Endothelial cell of umbilical vein (primary cell): ENCODE measurements around the gene EFCC1. TPM values are rescaled to one million over a fixed set of nuclear protein-coding genes. Genes with fewer than 3 reads are reported as not detected.

Experiments
- BruUV-seq: library from RNA; stranded (reverse); fragments of 400-500 nt; replicated peaks from 2 replicates; lab custom pipeline; 2021; lab: Mats Ljungman, UMichigan
- CTCF ChIA-PET: fragments of 300-600, 350-600 bp; sonication (Branson Sonifier 250); formaldehyde crosslinking; loops from one replicate; lab custom pipeline; 2021; ENCODE audit warnings: antibody characterized with exemption, inconsistent platforms; lab: Charles Lee
- POLR2A ChIA-PET: fragments of 300-600, 350-600 bp; sonication (Branson Sonifier 250); formaldehyde crosslinking; loops from one replicate; lab custom pipeline; 2021; ENCODE audit warnings: antibody characterized with exemption, inconsistent platforms; lab: Charles Lee
- DNase-seq: peaks from one replicate; pipeline ENCODE4 v3.0.0-alpha.2; 2011; ENCODE audit warnings: low read depth, low spot score
- FAIRE-seq: peaks from 2 replicates; lab custom pipeline; 2011; peaks lifted over from hg19 to GRCh38; lab: Jason Lieb, UNC
- H2AFZ ChIP-seq: 2 replicates; pipeline ENCODE4 v1.6.0; 2012; ENCODE audit warnings: low read depth, low read length, control low read depth, inconsistent platforms
- H3K27ac ChIP-seq: 2 replicates; pipeline ENCODE4 v1.5.1; 2011; ENCODE audit warnings: low read depth, mild to moderate bottlenecking, control low read depth, low read length, moderate library complexity; ENCODE audit not compliant: insufficient read depth
- H3K27me3 ChIP-seq, 2 experiments: 2 replicates each; pipeline versions ENCODE4 v1.6.0 to v1.6.1; 2011; ENCODE audit warnings: low read length in 2 of 2, mixed read lengths in 1 of 2; ENCODE audit not compliant: control insufficient read depth in 2 of 2, insufficient read depth in 2 of 2
- H3K36me3 ChIP-seq, 2 experiments: 2 replicates in 1 of 2; 3 replicates in 1 of 2; pipeline ENCODE4 v1.5.1; 2011; ENCODE audit warnings: low read length in 2 of 2, mild to moderate bottlenecking in 1 of 2, moderate library complexity in 1 of 2; ENCODE audit not compliant: control insufficient read depth in 2 of 2, insufficient read depth in 2 of 2; ENCODE audit errors: extremely low read depth in 1 of 2
- H3K4me1 ChIP-seq: 3 replicates; pipeline ENCODE4 v1.5.1; 2011; ENCODE audit warnings: mild to moderate bottlenecking, low read length; ENCODE audit not compliant: control insufficient read depth, insufficient read depth; ENCODE audit errors: extremely low read depth
- H3K4me2 ChIP-seq: 2 replicates; pipeline ENCODE4 v1.6.1; 2011; ENCODE audit warnings: low read length, control low read depth, mixed read lengths; ENCODE audit not compliant: insufficient read depth
- H3K4me3 ChIP-seq, 3 experiments: fragments of 200-600 bp in 1 of 3; sonication (generic), shearing (Covaris generic) in 1 of 3; replicated peaks in 1 of 3; 2 replicates each; pipeline ENCODE4 v1.5.1; 2011 to 2016; ENCODE audit warnings: control low read depth in 3 of 3, low read length in 3 of 3, mild to moderate bottlenecking in 2 of 3, inconsistent platforms in 1 of 3, low read depth in 1 of 3, moderate library complexity in 1 of 3; ENCODE audit not compliant: insufficient read depth in 1 of 3
- H3K79me2 ChIP-seq: 2 replicates; pipeline ENCODE4 v1.6.0; 2012; ENCODE audit warnings: low read length, inconsistent platforms; ENCODE audit not compliant: control insufficient read depth, insufficient read depth
- H3K9ac ChIP-seq: replicated peaks from 2 replicates; pipeline ENCODE3; 2011; ENCODE audit warnings: low read length, control low read depth; ENCODE audit not compliant: insufficient read depth; ENCODE audit errors: extremely low read depth
- H3K9me1 ChIP-seq: replicated peaks from 3 replicates; pipeline ENCODE4 v1.6.0; 2011; ENCODE audit warnings: mild to moderate bottlenecking, low read length; ENCODE audit not compliant: control insufficient read depth, insufficient read depth; ENCODE audit errors: extremely low read depth
- H3K9me3 ChIP-seq: replicated peaks from 2 replicates; pipeline ENCODE4 v1.5.1; 2012; ENCODE audit warnings: low read length, inconsistent platforms; ENCODE audit not compliant: control insufficient read depth, insufficient read depth
- H4K20me1 ChIP-seq: replicated peaks from 2 replicates; pipeline ENCODE3; 2011; ENCODE audit warnings: mild to moderate bottlenecking, low read length; ENCODE audit not compliant: control insufficient read depth, insufficient read depth; ENCODE audit errors: extremely low read depth
- CTCF ChIP-seq, 2 donors: IDR thresholded peaks; 1 replicate in 1 of 2; 2 replicates in 1 of 2; pipeline ENCODE4 v1.5.1; 2011; ENCODE audit warnings: low read length in 2 of 2, mild to moderate bottlenecking in 2 of 2, moderate library complexity in 2 of 2, control low read depth in 1 of 2, inconsistent platforms in 1 of 2, low read depth in 1 of 2; ENCODE audit not compliant: insufficient read depth in 1 of 2; ENCODE audit errors: extremely low read depth in 1 of 2
- EZH2 ChIP-seq: IDR thresholded peaks from 2 replicates; pipeline ENCODE4 v1.6.1; 2012; ENCODE audit warnings: borderline replicate concordance, low read depth, mild to moderate bottlenecking, moderate library complexity, low read length, inconsistent platforms; ENCODE audit not compliant: severe bottlenecking
- FOS ChIP-seq: IDR thresholded peaks from 2 replicates; pipeline ENCODE4 v1.6.1; 2011; ENCODE audit warnings: mild to moderate bottlenecking, low read length, moderate library complexity, borderline replicate concordance; ENCODE audit not compliant: insufficient read depth
- GATA2 ChIP-seq: IDR thresholded peaks from 2 replicates; pipeline ENCODE4 v1.7.0; 2011; ENCODE audit warnings: low read depth, mild to moderate bottlenecking, moderate library complexity, mixed read lengths, low read length; ENCODE audit not compliant: insufficient read length, insufficient read depth
- JUN ChIP-seq: IDR thresholded peaks from 2 replicates; pipeline ENCODE4 v1.6.1; 2011; ENCODE audit warnings: borderline replicate concordance, low read depth; ENCODE audit not compliant: insufficient read length, insufficient read depth
- MAX ChIP-seq: IDR thresholded peaks from 2 replicates; pipeline ENCODE4 v1.6.1; 2011; ENCODE audit not compliant: insufficient read depth, insufficient read length
- MYC ChIP-seq: IDR thresholded peaks from one replicate; pipeline ENCODE4 v1.6.1; 2011; ENCODE audit warnings: mild to moderate bottlenecking, low read depth, low read length
- POLR2A ChIP-seq: IDR thresholded peaks from 2 replicates; pipeline ENCODE4 v1.6.1; 2012; ENCODE audit warnings: low read depth, mild to moderate bottlenecking, control low read depth, low read length
- POLR2AphosphoS5 ChIP-seq: IDR thresholded peaks from 2 replicates; pipeline ENCODE4 v1.6.1; 2012; ENCODE audit warnings: low read depth, mild to moderate bottlenecking, control low read depth, low read length, moderate library complexity; ENCODE audit not compliant: insufficient read depth
- dilution Hi-C: fragments of 300-500 bp; cut with MboI; formaldehyde crosslinking; loops from one replicate; pipeline ENCODE4 v1.15.0; 2019; ENCODE audit warnings: low sequenced_read_pairs; ENCODE audit not compliant: extremely low pct_ligation_motif_present
- intact Hi-C: fragments of 100-400 bp; cut with micrococcal nuclease; formaldehyde crosslinking; loops from one replicate; pipeline ENCODE4 v1.10.0; 2022
- polyA plus RNA-seq, 4 experiments: library from polyadenylated mRNA; depleted of rRNA in 3 of 4; stranded (reverse) in 3 of 4; unstranded in 1 of 4; fragments of >200 nt; gene quantifications; 2 replicates each; pipeline versions ENCODE4 v1.2.1 to v1.2.3, GENCODE V29; 2011 to 2012; ENCODE audit warnings: missing spikeins in 1 of 4
- total RNA-seq: library from RNA; stranded (reverse); gene quantifications from 2 replicates; pipeline ENCODE4 v1.2.3, GENCODE V29; 2021

The EFCC1 gene
- total and polyA plus RNA-seq, 2 donors (not counting 3 experiments of a cell fraction or from before 2014, with no cell fraction given), result 0.73 to 1.3 TPM

- peak overlapping the region; percentile 86 for H3K27ac ChIP-seq
- no peak overlapping the region for H3K4me2 ChIP-seq
- no TSS peak for BruUV-seq
- H3K36me3 ChIP-seq, result no peaks in the 10 kb centered on the region
- dilution Hi-C loops (no loop called here), intact Hi-C loops (loop anchor here (1.0 to 2.0 kb wide), 3 partner anchors 10 to 14 kb away; partner anchors contain the start of gene EFCC1)
- DNase-seq (no peak), FAIRE-seq (peak; percentile 31)
- H3K4me3 ChIP-seq, result no peak overlapping the region
- H3K79me2 ChIP-seq, result no peaks in the 10 kb centered on the region
- no peak for TF ChIP-seq POLR2AphosphoS5
- TF ChIP-seq EZH2, result no peak
- no peak for TF ChIP-seq FOS
- TF ChIP-seq MAX, result no peak
- TF ChIP-seq CTCF (IDR thresholded peaks at IDR 0.05; ENCODE audit: extremely low read depth in 1 of 2, insufficient read depth in 1 of 2, low read depth in 1 of 2, low read length in 2 of 2), result no peak
- no peak for TF ChIP-seq JUN
- no peak for TF ChIP-seq POLR2A
- no peak for TF ChIP-seq GATA2
- no peak for TF ChIP-seq MYC
- H3K9me3 ChIP-seq, result no peaks in the 10 kb centered on the region
- H3K27me3 ChIP-seq, result no peaks in the 10 kb centered on the region
- H2AFZ ChIP-seq, result peak overlapping the region; percentile 1
- ChIA-PET POLR2A (interaction anchor here (1.2 kb wide), 1 partner anchor 107 kb away, joined by 4 read pairs; the partner anchor contains the start of gene RAB43), CTCF (interaction anchor here (1.7 to 4.7 kb wide), 10 partner anchors 10 to 231 kb away, joined by 7 to 54 read pairs (median 14); partner anchors contain the start of genes CFAP92 and RAB43)
- no peaks in the 10 kb centered on the region for H4K20me1 ChIP-seq
- H3K9ac ChIP-seq, result peak overlapping the region; percentile 33
- no peaks in the 10 kb centered on the region for H3K9me1 ChIP-seq
- peaks cover 33% of the 10 kb centered on the region for H3K4me1 ChIP-seq
Measured at GRCh38 chr3:129014793-129015345, 13.8 kb downstream of the EFCC1 start.
